PC-3 (cell line): ENCODE data around the gene ZCCHC7. TPM values are rescaled to one million over a fixed set of nuclear protein-coding genes. Genes with fewer than 3 reads are reported as not detected.

ENCODE experiments used
- total RNA-seq: library from RNA; depleted of rRNA; stranded (reverse); fragments of >200 nt; gene quantifications from 2 replicates; pipeline ENCODE4 v1.2.3, GENCODE V29; 2014; rRNA removed

The ZCCHC7 gene
- total RNA-seq, 1 experiment from 2014 or later = 6.5 TPM

Other genes starting within 250 kb of the ZCCHC7 start
- 0.52 TPM in 1 of 2 replicates, not detected in the other for gene PAX5, start 86.3 kb upstream of the ZCCHC7 start, total RNA-seq